ENCODE data around the gene MBNL3. TPM values are rescaled to one million over a fixed set of nuclear protein-coding genes. Genes with fewer than 3 reads are reported as not detected.
A peak's percentile ranks its signal among the peaks of the same experiment; 100 is the strongest.
"Not testable (repeated sequence)": the region's sequence is repeated elsewhere in the genome, so short reads cannot be mapped to it uniquely, and the experiment has no call there.

The MBNL3 gene
- total RNA-seq, 4 donors from 2014 or later, result 13.7 to 59.9 (median 20.3) TPM

GRCh38 chrX:132468454-132468853 lies 20.4 kb downstream of the MBNL3 start:
- DNase-seq (ENCODE audit: low spot score), result no peak
- no peak for TF ChIP-seq CTCF (IDR thresholded peaks at IDR 0.05)
- no peak for ATAC-seq (ENCODE audit: low FRiP score)

- ATAC-seq (ENCODE audit: low FRiP score) (no peak), DNase-seq (ENCODE audit: low spot score) (no peak)
- no peak for TF ChIP-seq CTCF (IDR thresholded peaks at IDR 0.05)
Observed at GRCh38 chrX:132467989-132468388, 20.8 kb downstream of the MBNL3 start.

- no peak for TF ChIP-seq CTCF (IDR thresholded peaks at IDR 0.05)
- DNase-seq (ENCODE audit: low spot score) (no peak), ATAC-seq (ENCODE audit: low FRiP score) (peak; percentile 71)
Observed at GRCh38 chrX:132467026-132467425, 21.8 kb downstream of the MBNL3 start.

GRCh38 chrX:132463411-132463810 lies 25.4 kb downstream of the MBNL3 start:
- DNase-seq (ENCODE audit: low spot score) (no peak), ATAC-seq (ENCODE audit: low FRiP score) (no peak)
- TF ChIP-seq CTCF (IDR thresholded peaks at IDR 0.05), result no peak

- ATAC-seq (ENCODE audit: low FRiP score), result no peak
- DNase-seq (ENCODE audit: low spot score), result no peak
- no peak for TF ChIP-seq CTCF (IDR thresholded peaks at IDR 0.05)
Observed at GRCh38 chrX:132461886-132462285, 27.0 kb downstream of the MBNL3 start.

GRCh38 chrX:132452911-132453550 lies 35.8 kb downstream of the MBNL3 start:
- TF ChIP-seq CTCF (IDR thresholded peaks at IDR 0.05), result no peak
- ATAC-seq (ENCODE audit: low FRiP score) (no peak), DNase-seq (ENCODE audit: low spot score) (no peak)

- not testable (repeated sequence) for DNase-seq (ENCODE audit: low spot score); ATAC-seq (ENCODE audit: low FRiP score)
Observed at GRCh38 chrX:132445909-132446308, 42.9 kb downstream of the MBNL3 start.
